ENCODE results near the gene CELF3.
"Not testable (repeated sequence)": the region's sequence is repeated elsewhere in the genome, so short reads cannot be mapped to it uniquely, and the experiment has no call there.

Gene CELF3

DNA sequence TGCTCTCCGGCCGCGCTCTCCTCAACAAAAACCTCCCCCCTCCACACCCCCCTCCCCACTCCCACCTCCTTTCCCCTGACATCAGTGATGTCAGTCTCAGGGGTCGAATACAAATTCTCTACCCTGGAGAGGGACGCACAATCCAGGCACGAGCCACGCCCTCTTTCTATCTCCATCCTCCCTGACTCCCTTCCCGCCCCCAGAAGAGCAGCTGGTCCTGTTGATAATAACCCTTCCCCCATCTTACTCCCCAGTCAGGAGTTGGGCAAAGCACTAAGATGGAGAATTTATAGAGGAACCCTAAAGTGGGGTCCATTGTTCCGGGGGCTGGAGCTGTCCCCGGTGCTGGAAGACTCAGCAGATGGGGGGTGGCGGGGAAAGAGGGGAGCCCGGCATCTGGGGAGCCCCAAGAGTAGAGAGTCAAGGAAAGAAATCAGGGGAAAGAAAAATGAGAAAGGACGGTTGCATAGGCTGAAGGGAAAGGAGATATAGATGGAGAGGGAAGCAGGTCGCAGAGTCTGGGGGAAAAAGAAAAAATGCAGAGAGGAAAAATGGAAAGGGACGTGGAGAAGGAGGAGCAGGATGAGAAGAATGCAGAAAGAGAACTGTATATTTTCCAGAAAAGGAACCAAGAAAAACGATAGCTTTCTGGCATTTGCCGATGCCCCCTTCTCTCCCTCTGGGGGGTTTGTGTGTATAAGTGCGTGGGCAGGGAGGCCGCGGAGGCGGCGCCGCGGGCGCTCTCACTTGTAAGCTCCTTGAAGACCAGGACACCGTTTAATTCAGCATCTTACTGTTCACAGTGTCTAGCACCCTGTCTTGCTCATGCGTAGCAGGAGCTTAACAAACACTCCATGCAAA is at the start of gene CELF3:
Gene CELF3 (minus strand): TSS at position 33 of the 861 bp plus-strand sequence. CDS start 783 bp downstream, outside the sequence.
- H3K4me3 Mint-ChIP-seq = no peak within 1 kb of the TSS
- no peak within 1 kb of the TSS for H3K27ac Mint-ChIP-seq (ENCODE audit: low read depth)
- peaks cover 28% of the 10 kb centered on the region for H3K4me1 Mint-ChIP-seq
- H3K36me3 Mint-ChIP-seq (ENCODE audit: insufficient read depth) = peaks cover 7% of the 10 kb centered on the region
- no peaks in the 10 kb centered on the region for H3K9me3 Mint-ChIP-seq
- no peak for DNase-seq (ENCODE audit: low spot score in 2 of 2)
- H3K27me3 Mint-ChIP-seq = peaks cover 76% of the 10 kb centered on the region
- ATAC-seq (replicated peaks; ENCODE audit: extremely low read depth, poor library complexity, severe bottlenecking) = no peak

DNA sequence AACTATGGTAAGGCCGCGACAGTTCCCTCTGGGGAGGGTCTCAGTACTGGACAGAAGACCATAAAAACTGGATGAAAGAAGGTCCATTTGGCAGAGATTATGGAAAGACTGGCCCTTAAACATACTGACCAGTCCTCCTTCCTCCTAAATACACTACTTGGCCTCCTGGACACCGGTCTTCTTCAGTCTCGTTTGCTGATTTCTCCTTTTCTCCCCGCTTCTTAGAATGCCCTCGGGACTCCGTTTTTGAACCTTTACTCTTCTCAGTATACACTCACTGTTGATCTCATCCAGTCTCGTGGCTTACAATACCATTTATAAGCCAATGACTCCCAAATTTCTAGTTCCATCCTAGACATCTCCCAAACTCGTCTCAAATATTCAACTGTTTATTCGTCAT is 47.4 kb upstream of the CELF3 start:
- peaks cover 43% of the 10 kb centered on the region for H3K36me3 Mint-ChIP-seq (ENCODE audit: insufficient read depth)
- ATAC-seq (replicated peaks; ENCODE audit: extremely low read depth, poor library complexity, severe bottlenecking) (peak; percentile 3), DNase-seq (ENCODE audit: low spot score in 2 of 2) (no peak)
- peak overlapping the region; percentile 98 for H3K27ac Mint-ChIP-seq (ENCODE audit: low read depth)
- no peaks in the 10 kb centered on the region for H3K9me3 Mint-ChIP-seq
- H3K4me1 Mint-ChIP-seq = peaks cover 25% of the 10 kb centered on the region
- peak overlapping the region; percentile 91 for H3K4me3 Mint-ChIP-seq
- H3K27me3 Mint-ChIP-seq = no peaks in the 10 kb centered on the region

DNA sequence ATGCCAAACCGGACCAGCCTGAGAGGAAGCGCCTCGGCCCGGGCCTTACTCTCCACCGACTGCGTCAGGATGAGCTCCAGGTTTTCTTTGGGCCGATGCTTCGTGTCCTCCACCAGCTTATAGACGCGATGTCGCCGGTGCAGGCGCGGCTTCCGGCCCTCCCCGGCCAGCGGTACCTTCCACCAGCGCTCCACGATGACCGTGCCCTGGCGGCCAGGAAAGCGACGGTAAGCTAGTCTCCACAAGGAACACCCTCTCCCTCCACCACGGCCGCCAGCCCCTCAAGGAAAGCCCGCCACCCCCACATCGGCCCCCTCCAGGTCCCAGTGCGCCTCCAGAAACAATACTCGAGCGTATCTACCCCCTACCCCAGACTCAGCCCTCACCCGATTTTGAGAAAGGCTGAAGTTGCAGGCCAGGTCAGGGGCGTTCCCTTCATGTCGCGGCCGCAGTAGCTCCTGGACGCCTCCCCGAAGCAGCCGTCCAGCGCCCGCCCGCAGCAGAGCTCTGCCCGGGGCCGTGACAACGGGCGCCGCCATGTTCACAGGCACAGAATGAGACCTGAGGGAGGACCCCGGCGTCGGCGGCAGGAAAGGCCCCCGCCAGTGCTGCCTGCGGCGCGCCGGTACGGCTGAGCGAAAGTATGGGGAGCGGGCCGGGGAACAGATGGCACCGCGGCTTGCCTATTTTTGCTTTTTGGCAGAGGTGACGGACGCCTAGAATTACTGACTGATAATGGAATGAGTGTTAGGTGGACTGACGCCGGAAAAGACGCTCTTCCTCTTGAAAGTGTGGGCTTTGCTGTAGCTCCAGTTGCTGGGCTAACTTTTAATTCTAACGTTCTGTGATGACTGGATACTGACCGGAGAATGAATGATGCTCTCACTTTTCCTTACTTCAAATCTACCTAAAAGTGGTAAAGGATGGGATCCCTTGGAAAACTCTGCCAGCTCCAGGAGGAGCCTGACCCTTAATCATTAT is 46.6 kb upstream of the CELF3 start, which contains the start of gene MRPL9:
Gene MRPL9 (minus strand): TSS at position 556 of the 981 bp plus-strand sequence. CDS start 17 bp downstream, at position 539.
- Mint-ChIP-seq H3K4me1 (peaks cover 25% of the 10 kb centered on the region), H3K27me3 (no peaks in the 10 kb centered on the region), H3K4me3 (peak within 1 kb of the TSS; percentile 91), H3K36me3 (ENCODE audit: insufficient read depth) (peaks cover 49% of the 10 kb centered on the region), H3K27ac (ENCODE audit: low read depth) (peak within 1 kb of the TSS; percentile 98), H3K9me3 (no peaks in the 10 kb centered on the region)
- DNase-seq (ENCODE audit: low spot score in 2 of 2) (peak; percentile 69 to 79), ATAC-seq (replicated peaks; ENCODE audit: extremely low read depth, poor library complexity, severe bottlenecking) (peak; percentile 99)

DNA sequence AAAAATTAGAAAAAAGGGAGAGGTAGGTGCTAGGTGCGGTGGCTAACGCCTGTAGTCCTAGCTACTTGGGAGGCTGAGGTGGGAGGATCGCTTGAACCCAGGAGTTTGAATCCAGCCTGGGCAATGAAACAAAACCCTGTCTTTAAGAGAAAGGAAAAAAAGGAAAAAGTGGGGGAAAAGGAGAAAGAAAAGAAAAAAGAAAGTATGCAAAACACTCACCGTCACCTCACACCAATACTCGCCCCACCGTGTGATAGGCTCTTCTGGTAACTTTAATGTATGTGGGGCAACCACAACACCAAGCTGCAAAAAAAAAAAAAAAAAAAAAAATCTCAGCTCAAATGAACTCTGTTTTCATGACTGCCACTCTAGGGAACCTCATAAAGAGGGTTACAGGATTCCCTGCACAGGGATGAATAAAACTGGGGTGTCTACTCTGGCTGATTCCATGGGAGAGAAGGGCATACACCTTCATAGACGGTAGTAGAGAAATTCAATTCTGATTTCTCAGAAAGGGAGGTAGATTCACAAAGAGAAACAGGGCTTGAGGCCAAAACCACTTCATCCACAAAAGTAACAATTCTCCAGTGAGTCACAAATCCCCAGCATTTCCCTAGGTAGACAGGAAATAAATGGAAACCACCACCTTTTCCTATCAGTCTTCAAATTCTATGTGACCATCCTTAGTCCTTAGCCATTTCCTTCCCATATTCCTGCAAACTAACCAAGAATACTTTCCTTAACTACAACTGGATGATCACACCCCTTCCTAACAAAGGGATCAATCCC is 44.2 kb upstream of the CELF3 start:
- no peak overlapping the region for H3K27ac Mint-ChIP-seq (ENCODE audit: low read depth)
- peaks cover 30% of the 10 kb centered on the region for H3K4me1 Mint-ChIP-seq
- DNase-seq (ENCODE audit: low spot score in 2 of 2) (no peak), ATAC-seq (replicated peaks; ENCODE audit: extremely low read depth, poor library complexity, severe bottlenecking) (no peak)
- H3K36me3 Mint-ChIP-seq (ENCODE audit: insufficient read depth) = peaks cover 57% of the 10 kb centered on the region
- no peaks in the 10 kb centered on the region for H3K27me3 Mint-ChIP-seq
- no peak overlapping the region for H3K4me3 Mint-ChIP-seq
- no peaks in the 10 kb centered on the region for H3K9me3 Mint-ChIP-seq

DNA sequence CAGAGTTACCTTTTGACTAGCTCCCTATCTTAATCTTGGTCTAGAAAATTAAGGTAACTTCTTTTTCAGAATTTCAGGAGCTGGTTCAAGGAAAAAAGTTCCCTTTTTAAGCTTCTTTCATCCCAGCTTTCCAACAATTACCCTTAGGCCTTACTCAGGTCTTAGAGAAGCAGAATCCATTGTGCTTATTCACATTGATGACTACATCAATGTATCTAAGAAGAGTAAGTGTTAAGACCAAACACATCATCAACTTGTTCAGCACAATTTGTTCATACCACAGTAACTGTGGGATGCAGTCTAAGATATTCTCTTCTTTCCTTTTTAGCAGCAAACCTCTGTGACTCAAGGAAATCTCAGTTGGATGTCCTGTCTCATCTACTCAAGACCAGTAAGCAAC is 42.6 kb upstream of the CELF3 start:
- Mint-ChIP-seq H3K27me3 (no peaks in the 10 kb centered on the region), H3K4me1 (peaks cover 26% of the 10 kb centered on the region), H3K27ac (ENCODE audit: low read depth) (no peak overlapping the region), H3K36me3 (ENCODE audit: insufficient read depth) (peaks cover 57% of the 10 kb centered on the region), H3K9me3 (no peaks in the 10 kb centered on the region), H3K4me3 (no peak overlapping the region)
- DNase-seq (ENCODE audit: low spot score in 2 of 2) (no peak), ATAC-seq (replicated peaks; ENCODE audit: extremely low read depth, poor library complexity, severe bottlenecking) (no peak)

DNA sequence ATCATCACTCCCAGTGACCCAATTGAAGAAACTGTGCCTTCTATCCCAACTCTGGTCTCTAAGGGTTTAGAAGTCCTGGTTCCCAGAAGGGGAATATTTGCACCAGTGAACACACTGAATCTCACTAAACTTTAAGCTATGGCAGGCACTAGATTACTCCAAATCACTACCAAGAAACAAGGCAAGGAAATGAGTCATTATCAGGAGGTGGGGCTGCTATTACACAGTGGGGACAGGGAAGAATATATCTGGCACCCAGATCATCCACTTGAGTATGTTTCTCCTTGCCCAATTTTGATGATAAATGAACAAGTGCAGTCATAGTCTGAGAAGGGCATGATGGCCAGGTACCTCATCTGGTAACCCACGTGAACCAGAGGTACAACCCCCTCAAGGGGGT is 39.7 kb upstream of the CELF3 start:
- ATAC-seq (replicated peaks; ENCODE audit: extremely low read depth, poor library complexity, severe bottlenecking) = no peak
- Mint-ChIP-seq H3K36me3 (ENCODE audit: insufficient read depth) (peaks cover 35% of the 10 kb centered on the region), H3K9me3 (no peaks in the 10 kb centered on the region), H3K27ac (ENCODE audit: low read depth) (no peak overlapping the region), H3K27me3 (no peaks in the 10 kb centered on the region), H3K4me1 (peaks cover 5% of the 10 kb centered on the region), H3K4me3 (no peak overlapping the region)
- no peak for DNase-seq (ENCODE audit: low spot score in 2 of 2)

DNA sequence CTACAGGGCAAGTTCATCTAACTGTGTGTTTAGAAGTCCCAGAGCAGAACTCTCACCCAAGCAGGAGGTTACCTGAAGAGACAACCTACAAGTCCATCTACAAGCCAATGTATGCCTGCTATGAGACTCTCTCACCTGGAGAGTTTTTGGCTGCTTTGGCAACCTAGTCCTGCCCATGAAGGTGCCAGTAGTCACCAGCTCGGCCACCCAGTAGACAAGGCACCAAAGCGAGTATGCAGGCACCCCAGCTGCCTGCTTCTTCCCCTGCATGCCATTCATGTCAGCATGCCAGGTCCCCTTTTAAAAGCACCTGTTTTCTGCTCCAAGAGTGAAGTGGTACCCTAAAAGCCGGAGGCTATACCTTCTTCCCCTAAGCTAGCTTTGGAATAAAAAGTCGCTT is 24.9 kb upstream of the CELF3 start:
- Mint-ChIP-seq H3K9me3 (no peaks in the 10 kb centered on the region), H3K27ac (ENCODE audit: low read depth) (no peak overlapping the region), H3K36me3 (ENCODE audit: insufficient read depth) (no peaks in the 10 kb centered on the region), H3K4me1 (no peaks in the 10 kb centered on the region), H3K4me3 (no peak overlapping the region), H3K27me3 (peaks cover 7% of the 10 kb centered on the region)
- no peak for ATAC-seq (replicated peaks; ENCODE audit: extremely low read depth, poor library complexity, severe bottlenecking)
- no peak for DNase-seq (ENCODE audit: low spot score in 2 of 2)

DNA sequence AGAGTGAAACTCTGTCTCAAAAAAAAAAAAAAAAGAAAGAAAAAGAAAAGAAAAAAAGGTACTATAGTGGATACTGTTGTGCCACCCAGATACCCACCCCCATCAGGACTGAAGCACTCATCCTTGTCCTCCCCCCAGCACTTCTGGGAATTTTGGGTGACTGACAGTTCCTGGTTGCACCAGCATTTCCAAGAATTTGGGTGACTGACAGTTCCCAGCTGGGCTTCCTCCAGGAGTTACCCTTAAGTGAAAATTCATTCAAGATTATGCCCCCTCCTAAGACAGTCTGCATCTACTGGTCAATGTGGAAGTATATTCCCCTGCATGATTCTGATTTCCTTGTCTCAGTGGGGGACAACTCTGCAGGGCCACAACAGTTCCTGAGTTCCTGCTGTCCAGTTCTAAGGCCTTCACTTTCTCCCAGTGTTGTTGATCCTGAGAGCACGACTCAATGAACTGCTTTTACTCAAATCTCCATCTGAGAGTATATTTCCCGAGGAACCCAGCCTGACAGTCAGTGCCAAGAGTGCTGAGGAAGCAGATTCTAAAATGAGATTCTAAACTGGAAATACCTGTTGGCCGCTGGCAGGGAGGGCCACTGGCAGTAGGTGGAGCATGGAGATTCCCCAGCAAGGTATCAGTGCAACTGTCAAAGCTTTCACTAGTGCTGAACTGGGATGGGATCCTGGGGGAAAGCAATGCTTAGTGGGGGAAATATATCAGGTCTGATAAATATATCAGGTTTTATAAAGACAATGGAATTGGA is 23.2 kb upstream of the CELF3 start:
- DNase-seq (ENCODE audit: low spot score in 2 of 2) (no peak), ATAC-seq (replicated peaks; ENCODE audit: extremely low read depth, poor library complexity, severe bottlenecking) (no peak)
- Mint-ChIP-seq H3K27ac (ENCODE audit: low read depth) (no peak overlapping the region), H3K4me3 (no peak overlapping the region), H3K36me3 (ENCODE audit: insufficient read depth) (no peaks in the 10 kb centered on the region), H3K9me3 (no peaks in the 10 kb centered on the region), H3K27me3 (no peaks in the 10 kb centered on the region), H3K4me1 (no peaks in the 10 kb centered on the region)

DNA sequence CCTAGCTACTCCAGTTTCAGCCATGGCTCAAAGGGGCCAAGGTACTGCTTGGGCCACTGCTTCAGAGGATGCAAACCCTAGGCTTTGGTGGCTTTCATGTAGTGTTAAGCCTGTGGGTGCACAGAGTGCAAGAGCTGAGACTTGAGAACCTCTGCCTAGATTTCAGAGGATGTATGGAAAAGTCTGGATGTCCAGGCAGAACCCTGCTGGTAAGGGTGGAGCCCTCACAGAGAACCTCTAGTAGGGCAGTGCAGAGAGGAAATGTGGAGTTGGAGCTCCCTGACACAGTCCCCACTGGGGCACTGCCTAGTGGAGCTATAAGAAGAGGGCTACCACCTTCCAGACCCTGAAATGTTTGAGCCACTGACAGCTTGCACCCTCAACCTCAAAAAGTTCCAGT is 20.9 kb upstream of the CELF3 start:
- Mint-ChIP-seq H3K4me1 (no peaks in the 10 kb centered on the region), H3K9me3 (no peaks in the 10 kb centered on the region), H3K36me3 (ENCODE audit: insufficient read depth) (no peaks in the 10 kb centered on the region), H3K27me3 (no peaks in the 10 kb centered on the region), H3K4me3 (no peak overlapping the region), H3K27ac (ENCODE audit: low read depth) (no peak overlapping the region)
- no peak for DNase-seq (ENCODE audit: low spot score in 2 of 2)
- no peak for ATAC-seq (replicated peaks; ENCODE audit: extremely low read depth, poor library complexity, severe bottlenecking)

DNA sequence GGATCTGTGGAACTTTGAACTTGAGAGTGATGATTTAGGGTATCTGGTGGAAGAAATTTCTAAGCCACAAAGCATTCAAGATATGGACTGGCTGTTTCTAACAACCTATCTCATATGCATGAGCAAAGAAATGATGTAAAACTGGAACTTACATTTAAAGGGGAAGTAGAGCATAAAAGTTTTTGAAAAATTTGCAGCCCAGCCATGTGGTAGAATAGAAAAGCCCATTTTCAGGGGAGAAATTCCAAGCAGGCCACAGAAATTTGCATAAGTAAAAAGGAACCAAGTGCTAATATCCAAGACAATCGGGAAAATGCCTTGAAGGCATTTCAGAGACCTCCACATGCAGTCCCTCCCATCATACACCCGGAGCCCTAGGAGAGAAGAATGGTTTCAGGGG is 20.4 kb upstream of the CELF3 start:
- no peak overlapping the region for H3K4me3 Mint-ChIP-seq
- ATAC-seq (replicated peaks; ENCODE audit: extremely low read depth, poor library complexity, severe bottlenecking) (no peak), DNase-seq (ENCODE audit: low spot score in 2 of 2) (no peak)
- peaks cover 4% of the 10 kb centered on the region for H3K27me3 Mint-ChIP-seq
- no peaks in the 10 kb centered on the region for H3K36me3 Mint-ChIP-seq (ENCODE audit: insufficient read depth)
- H3K27ac Mint-ChIP-seq (ENCODE audit: low read depth) = no peak overlapping the region
- no peaks in the 10 kb centered on the region for H3K9me3 Mint-ChIP-seq
- H3K4me1 Mint-ChIP-seq = no peaks in the 10 kb centered on the region

DNA sequence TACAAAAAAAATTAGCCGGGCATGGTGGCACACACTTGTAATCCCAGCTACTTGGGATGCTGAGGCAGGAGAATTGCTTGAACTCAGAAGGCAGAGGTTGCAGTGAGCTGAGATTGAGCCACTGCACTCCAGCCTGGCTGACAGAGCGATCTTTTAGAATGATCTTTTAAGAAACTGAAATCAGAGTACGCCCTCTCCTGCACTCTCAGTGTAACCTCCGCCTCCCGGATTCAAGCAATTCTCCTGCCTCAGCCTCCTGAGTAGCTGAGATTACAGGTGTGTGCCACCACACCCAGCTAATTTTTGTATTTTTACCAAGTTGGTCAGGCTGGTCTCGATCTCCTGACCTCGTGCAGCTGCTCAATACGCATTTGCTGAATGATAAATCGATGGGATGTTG is 17.4 kb upstream of the CELF3 start:
- H3K4me1 Mint-ChIP-seq; H3K4me3 Mint-ChIP-seq; H3K27ac Mint-ChIP-seq (ENCODE audit: low read depth); H3K36me3 Mint-ChIP-seq (ENCODE audit: insufficient read depth); ATAC-seq (replicated peaks; ENCODE audit: extremely low read depth, poor library complexity, severe bottlenecking); H3K9me3 Mint-ChIP-seq; DNase-seq (ENCODE audit: low spot score in 2 of 2): not testable (repeated sequence)
- H3K27me3 Mint-ChIP-seq = peaks cover 35% of the 10 kb centered on the region

Data from central memory CD8-positive, alpha-beta T cell (primary cell).